ENCODE data around the gene HMGCLL1. TPM values are rescaled to one million over a fixed set of nuclear protein-coding genes. Genes with fewer than 3 reads are reported as not detected.
A peak's percentile ranks its signal among the peaks of the same experiment; 100 is the strongest.

Gene HMGCLL1
- polyA plus RNA-seq, 4 donors = 2.2 to 4.7 (median 3.4) TPM

DNA sequence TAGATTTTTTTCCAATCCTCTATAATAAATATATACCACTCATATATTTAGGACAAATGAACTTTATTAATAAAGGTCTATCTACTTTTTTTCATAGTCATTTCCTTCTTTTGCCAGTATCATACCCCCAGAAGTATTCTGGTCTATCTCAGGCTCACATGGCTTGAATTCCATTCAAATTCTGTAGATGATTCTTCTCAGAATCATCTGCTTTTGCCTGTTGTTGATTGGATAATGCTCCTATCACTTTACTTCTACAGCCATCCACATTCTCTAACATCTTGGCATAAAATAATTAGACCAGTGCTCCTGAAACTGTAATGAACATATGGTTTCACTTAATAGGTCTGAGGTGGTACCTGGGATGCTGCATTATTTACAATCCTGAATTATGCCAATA, 130.5 kb downstream of the HMGCLL1 start:
- no peak for DNase-seq (ENCODE audit: low read depth in 4 of 4, low spot score in 2 of 4)

DNA sequence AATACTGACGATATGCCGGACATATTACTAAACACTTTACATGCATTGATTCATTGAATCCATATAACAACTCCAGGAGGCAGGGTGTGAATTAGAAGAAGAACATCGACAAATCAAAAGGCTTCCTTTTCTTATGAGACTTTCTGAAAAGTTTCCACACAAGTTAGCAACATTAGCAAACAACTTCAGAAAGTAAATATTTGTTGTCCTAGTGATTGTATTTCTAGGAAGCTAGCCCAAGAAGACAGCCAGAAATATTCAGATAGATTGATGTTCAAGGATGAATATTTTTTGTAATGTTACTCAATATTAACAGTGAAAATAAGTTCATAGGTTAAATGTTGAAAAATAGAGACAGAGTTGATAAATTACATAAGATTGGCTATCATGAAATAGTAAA, 131.1 kb downstream of the HMGCLL1 start:
- no peak for DNase-seq (ENCODE audit: low read depth in 4 of 4, low spot score in 2 of 4)

- peak in 1 of 4 donors; percentile 34 for DNase-seq (ENCODE audit: low read depth in 4 of 4, low spot score in 2 of 4)
Measured at GRCh38 chr6:55445648-55446204, 133.3 kb downstream of the HMGCLL1 start.

DNA sequence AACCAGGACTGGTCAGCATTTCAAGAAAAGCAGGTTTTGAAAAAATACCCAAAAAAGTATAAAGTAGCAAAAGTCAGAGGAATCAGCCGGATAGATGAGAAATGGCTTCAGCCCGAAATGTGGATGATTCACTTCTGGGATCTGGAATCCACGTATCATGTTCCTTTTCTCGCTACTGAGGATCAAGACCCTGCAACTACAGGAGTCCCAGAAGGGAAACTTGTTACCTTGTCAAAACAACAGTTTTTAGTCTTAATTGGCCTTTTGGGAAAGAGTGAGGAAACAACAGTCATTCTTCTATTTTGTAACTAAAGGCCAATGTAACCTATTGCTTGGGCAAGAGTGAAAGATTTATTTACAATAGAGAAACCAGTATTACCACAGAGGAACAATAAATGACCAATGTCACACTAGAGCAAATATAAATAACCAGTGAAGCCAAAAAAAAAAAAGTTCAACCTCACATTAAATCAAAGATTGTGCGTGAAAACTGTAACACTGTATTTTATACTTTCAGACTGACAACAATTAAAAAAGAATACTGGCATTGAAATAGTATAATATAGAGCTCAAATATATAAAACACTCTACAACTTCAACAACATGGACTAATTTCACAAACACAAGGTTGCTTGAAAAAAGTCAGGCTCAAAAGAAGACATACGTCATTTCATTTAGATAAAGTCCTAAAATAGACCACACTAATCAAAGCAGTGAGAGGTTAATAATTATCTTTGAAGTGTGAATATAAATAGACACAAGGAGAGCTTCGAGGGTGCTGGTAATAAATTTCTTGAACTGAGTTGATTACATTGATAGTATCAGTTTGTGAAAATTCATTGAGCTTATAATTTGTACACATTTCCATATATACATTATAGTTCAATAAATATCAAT, 135.5 kb downstream of the HMGCLL1 start:
- DNase-seq (ENCODE audit: low read depth in 4 of 4, low spot score in 2 of 4) = no peak

- no peak for DNase-seq (ENCODE audit: low read depth in 4 of 4, low spot score in 2 of 4)
Measured at GRCh38 chr6:55438203-55438602, 140.8 kb downstream of the HMGCLL1 start.

DNA sequence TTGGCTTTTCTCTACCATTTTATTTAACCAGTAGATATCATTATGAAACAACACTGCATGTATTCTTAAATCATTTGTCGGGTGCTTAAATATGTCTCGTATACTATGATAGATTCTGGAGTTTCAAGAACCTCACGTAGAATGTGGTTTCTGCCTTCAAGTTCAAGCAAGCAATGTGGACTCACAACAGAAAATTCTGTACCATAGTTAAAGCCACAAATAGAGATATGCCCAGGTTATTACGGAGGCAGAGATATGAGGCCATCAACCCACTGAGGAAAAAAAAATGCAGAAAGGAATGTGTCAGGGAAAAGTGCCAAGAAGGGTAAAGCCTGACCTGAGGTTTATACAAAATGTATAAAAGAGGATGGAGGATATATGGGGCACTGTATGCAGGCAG, 141.9 kb downstream of the HMGCLL1 start:
- DNase-seq (ENCODE audit: low read depth in 4 of 4, low spot score in 2 of 4) = no peak

DNA sequence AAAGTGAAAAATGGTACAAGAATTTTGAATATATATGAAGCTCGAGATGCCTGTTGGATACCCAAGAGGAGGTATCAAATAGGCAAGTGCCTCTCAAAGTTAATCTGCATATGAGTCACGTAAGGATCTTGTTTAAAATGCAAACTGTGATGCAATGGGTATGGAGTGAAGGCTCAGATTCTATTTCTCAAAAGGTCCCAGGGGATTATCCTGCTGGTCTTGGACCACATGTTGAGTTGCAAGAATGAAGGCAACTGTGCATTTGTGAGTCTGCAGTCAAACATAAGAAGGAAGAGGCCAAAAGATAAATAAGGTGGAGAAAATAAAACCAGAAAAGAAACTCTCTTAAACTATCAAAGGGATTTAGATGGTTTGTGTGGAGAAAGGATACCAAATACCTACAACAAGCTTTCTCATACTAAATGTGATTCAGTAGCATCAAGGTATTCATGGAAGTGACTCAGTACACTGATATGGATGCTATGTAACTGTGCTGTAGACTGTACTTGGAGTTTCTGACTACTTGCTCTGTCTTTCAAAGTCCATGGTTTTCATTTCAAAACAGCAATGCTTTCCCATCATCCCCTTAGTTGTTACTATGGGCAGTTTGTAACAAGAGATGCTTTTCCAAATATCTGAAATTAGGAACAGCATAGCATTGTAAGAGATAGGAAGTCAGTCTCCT, 145.4 kb downstream of the HMGCLL1 start:
- DNase-seq (ENCODE audit: low read depth in 4 of 4, low spot score in 2 of 4) = no peak

- DNase-seq (ENCODE audit: low read depth in 4 of 4, low spot score in 2 of 4) = no peak
Measured at GRCh38 chr6:55423933-55424332, 155.1 kb downstream of the HMGCLL1 start.

DNA sequence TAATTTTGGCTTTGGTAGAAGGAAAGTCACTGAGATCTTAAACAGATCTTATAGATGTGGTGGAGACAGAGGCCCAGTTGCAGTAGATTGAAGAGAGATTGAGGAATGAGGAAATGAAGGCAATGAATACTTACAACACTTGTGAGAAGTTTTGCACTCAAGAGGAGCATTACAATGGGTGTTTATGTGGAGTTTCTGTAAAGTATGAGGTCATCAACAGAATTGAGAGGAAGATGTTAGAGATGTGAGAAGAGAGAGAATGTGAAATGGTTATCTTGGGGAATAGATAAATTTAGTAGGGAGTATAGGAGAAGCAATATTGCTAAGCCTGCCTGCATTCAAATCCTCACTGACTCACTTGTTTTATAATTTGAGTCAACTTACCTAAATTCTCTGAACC, 168.3 kb downstream of the HMGCLL1 start:
- DNase-seq (ENCODE audit: low read depth in 4 of 4, low spot score in 2 of 4) = no peak

DNA sequence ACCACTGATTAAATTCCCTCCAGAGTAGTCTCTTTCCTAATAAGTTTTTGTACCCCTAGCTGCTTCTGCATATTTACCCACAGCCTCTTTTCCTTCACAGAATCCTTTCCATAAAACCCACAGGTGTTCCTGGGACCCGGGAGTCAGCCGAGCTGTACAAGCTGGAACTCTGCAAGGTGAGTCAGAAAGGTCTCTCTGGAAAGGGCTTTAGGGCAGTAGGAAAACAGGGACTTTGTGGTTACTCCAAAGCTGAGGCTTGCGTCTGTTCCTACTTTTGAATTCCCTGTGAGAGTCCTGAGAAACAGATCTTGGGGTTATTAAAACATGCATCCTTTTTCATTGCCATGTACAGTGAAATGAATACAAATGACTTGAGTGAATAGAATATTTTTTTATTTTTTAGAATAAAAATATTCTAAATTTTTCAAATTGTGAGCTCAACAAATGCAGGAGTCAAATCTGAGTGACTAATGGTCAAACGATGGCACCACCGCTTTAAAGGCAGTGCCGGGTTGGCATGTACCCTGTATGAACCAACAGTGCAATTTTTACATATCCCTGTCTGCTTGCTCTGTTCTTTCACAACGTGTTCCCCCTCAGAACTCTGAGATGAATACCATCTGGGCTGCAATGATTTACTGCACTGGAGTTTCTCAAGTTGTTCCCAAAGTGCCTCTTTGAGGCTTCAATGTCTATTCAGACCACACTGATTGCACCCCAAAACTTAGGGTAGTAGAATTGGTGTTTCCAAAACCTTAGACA, 173.3 kb downstream of the HMGCLL1 start:
- no peak for DNase-seq (ENCODE audit: low read depth in 4 of 4, low spot score in 2 of 4)

GRCh38 chr6:55399351-55399750, 179.6 kb downstream of the HMGCLL1 start:
- DNase-seq (ENCODE audit: low read depth in 4 of 4, low spot score in 2 of 4) = peak in 1 of 4 donors; percentile 16

GRCh38 chr6:55397986-55398385, 181.0 kb downstream of the HMGCLL1 start:
- DNase-seq (ENCODE audit: low read depth in 4 of 4, low spot score in 2 of 4) = no peak

DNA sequence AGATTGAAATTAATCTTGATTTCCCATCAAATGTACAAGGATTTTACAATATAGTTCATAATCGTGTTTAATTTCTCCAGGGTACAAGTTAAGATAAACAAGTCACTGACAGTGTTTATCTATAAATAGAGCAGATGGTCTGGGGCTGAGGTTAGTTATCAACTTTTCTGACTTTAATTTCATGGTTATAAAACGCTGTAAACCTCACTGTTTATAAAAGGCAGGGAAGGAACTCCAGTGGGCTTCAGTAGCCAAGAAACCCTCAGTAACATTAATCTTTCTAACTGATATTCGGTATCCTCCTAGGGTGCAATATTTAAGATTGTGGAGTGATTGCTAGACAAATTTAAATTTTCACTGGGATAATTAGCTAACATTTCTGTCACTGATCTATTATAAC, 183.1 kb downstream of the HMGCLL1 start:
- no peak for DNase-seq (ENCODE audit: low read depth in 4 of 4, low spot score in 2 of 4)

- no peak for DNase-seq (ENCODE audit: low read depth in 4 of 4, low spot score in 2 of 4)
Measured at GRCh38 chr6:55388211-55388610, 190.8 kb downstream of the HMGCLL1 start.
